ENCODE measurements around the gene ZNF334.

ZNF334 gene

DNA sequence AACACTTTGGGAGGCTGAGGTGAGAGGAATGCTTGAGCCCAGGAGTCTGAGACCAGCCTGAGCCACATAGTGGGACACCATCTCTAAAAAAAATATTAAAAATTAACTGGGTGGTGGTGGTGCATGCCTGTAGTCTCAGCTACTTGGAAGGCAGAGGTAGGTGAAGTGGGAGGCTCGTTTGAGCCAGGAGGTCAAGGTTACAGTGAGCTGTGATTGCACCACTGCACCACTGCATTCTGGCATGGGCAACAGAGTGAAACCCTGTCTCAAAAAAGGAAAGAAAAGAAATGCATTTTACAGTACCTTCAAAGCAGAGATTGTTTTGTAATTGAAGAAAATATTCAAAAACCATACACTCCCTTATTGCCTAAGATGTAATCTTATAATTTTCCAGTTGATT is 30.6 kb upstream of the ZNF334 start:
- H3K9me3 ChIP-seq (ENCODE audit: control insufficient read depth, low read length) = no peaks in the 10 kb centered on the region
- no peaks in the 10 kb centered on the region for H3K36me3 ChIP-seq (ENCODE audit: control insufficient read depth, insufficient read depth, low read length)
- no peaks in the 10 kb centered on the region for H3K4me1 ChIP-seq (ENCODE audit: control insufficient read depth, insufficient read depth, low read length)
- H3K4me3 ChIP-seq (ENCODE audit: low read length) = no peak overlapping the region
- H3K9ac ChIP-seq (ENCODE audit: low read length) = no peak overlapping the region
- peaks cover 6% of the 10 kb centered on the region for H3K27me3 ChIP-seq (ENCODE audit: control insufficient read depth, insufficient read depth, low read length)

DNA sequence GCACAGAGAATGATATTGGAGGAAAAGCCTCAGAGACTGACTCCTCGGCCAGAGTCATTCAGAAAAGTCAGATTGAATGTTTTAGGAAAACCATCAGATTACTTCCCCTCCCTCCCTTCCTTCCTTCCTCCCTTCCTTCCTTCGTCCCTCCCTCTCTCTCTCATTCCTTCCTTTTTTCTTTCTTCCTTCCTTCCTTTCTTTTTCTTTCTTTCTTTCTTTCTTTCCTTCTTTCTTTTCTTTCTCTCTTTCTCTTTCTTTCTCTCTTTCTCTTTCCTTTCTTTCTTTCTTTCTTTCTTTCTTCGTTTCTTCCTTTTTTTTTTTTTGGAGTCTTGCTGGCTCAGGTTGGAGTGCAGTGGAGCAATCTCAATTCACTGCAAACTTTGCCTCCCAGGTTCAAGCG is 29.7 kb upstream of the ZNF334 start:
- H3K9ac ChIP-seq (ENCODE audit: low read length) = no peak overlapping the region

DNA sequence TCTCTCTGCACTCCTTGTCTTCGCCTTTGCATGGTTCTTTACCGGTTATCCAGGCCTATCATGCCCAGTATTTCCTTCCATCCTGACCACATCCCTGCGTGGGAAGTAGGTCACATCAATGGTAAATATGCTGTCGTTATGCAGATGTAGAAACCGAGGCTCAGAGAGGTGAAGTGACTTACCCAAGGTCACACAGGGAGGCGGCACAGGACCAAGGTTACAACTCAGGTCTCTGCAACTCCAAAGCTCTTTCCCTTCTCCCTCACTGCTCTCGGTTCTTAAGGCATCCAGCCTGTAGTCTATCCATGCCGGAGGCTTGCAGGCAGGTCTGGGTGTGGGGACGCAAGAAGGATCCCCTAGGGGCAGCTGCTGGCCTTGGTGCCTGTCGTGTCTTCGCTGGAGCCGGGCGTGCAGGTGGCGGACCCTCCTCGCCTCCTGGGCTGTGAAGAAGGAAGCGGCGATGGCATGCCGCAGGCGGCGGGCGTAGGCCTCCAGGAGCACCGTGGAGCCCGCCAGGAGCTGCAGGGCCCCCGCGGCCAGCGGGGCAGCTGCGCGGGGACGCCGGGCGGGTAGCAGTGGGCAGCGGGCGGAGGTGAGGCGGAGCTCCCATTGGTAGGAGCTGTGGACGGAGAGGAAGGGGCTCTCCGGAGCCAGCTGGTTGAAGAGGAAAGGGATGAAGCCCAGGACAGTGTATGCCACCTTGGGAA is 28.0 kb upstream of the ZNF334 start:
- Histone ChIP-seq H3K4me3 (ENCODE audit: low read length) (no peak overlapping the region), H3K36me3 (ENCODE audit: control insufficient read depth, insufficient read depth, low read length) (no peaks in the 10 kb centered on the region), H3K27me3 (ENCODE audit: control insufficient read depth, insufficient read depth, low read length) (peaks cover 4% of the 10 kb centered on the region), H3K9ac (ENCODE audit: low read length) (no peak overlapping the region), H3K4me1 (ENCODE audit: control insufficient read depth, insufficient read depth, low read length) (no peaks in the 10 kb centered on the region), H3K9me3 (ENCODE audit: control insufficient read depth, low read length) (no peaks in the 10 kb centered on the region)

More for the DNA sequence above, 29.7 kb upstream of the ZNF334 start:
- Histone ChIP-seq H3K36me3 (ENCODE audit: control insufficient read depth, insufficient read depth, low read length) (no peaks in the 10 kb centered on the region), H3K4me1 (ENCODE audit: control insufficient read depth, insufficient read depth, low read length) (no peaks in the 10 kb centered on the region), H3K9me3 (ENCODE audit: control insufficient read depth, low read length) (no peaks in the 10 kb centered on the region), H3K27me3 (ENCODE audit: control insufficient read depth, insufficient read depth, low read length) (peaks cover 10% of the 10 kb centered on the region), H3K4me3 (ENCODE audit: low read length) (no peak overlapping the region)

DNA sequence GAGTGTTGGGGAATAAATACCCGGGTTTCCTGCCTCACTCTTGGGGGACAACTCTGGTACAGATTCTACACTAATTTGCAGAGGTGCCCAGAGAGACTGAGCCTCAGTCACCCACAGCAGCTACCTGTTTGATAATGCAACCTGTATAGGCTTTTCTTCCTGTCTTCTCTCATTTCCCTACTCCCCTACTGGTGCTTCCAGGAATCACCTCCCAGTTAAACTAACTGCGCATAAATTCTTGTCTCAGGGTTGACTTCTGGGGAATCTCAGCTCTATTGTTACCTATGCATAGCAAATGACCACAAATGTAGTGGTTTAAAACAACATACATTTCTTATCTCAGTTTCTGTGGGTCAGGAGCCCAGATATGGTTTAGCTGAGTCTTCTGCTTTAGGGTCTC is 25.8 kb upstream of the ZNF334 start:
- no peaks in the 10 kb centered on the region for H3K9me3 ChIP-seq (ENCODE audit: control insufficient read depth, low read length)
- no peak overlapping the region for H3K9ac ChIP-seq (ENCODE audit: low read length)
- no peaks in the 10 kb centered on the region for H3K36me3 ChIP-seq (ENCODE audit: control insufficient read depth, insufficient read depth, low read length)
- H3K4me1 ChIP-seq (ENCODE audit: control insufficient read depth, insufficient read depth, low read length) = no peaks in the 10 kb centered on the region
- no peak overlapping the region for H3K4me3 ChIP-seq (ENCODE audit: low read length)
- peaks cover 4% of the 10 kb centered on the region for H3K27me3 ChIP-seq (ENCODE audit: control insufficient read depth, insufficient read depth, low read length)

DNA sequence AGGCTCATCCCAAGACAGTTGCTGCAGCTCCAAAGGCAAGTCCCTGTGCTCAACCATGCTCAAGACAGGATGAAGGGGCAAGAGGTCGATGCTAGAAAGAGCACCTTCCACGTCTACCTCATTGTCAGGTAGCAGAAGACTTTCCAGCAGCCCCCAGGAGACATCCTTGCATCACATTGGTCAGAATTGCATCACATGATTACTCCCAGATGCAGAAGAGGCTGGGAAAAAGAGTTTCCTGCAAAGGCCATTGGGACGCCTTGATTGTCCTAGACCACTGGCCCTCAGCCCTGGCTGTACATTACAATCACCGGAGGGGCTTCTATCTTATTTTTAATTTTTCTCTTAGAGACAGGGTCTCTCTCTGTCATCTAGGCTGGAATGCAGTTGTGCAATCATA is 17.3 kb upstream of the ZNF334 start:
- Histone ChIP-seq H3K4me3 (ENCODE audit: low read length) (no peak overlapping the region), H3K9ac (ENCODE audit: low read length) (no peak overlapping the region), H3K27me3 (ENCODE audit: control insufficient read depth, insufficient read depth, low read length) (peaks cover 5% of the 10 kb centered on the region), H3K36me3 (ENCODE audit: control insufficient read depth, insufficient read depth, low read length) (no peaks in the 10 kb centered on the region), H3K4me1 (ENCODE audit: control insufficient read depth, insufficient read depth, low read length) (no peaks in the 10 kb centered on the region), H3K9me3 (ENCODE audit: control insufficient read depth, low read length) (no peaks in the 10 kb centered on the region)

DNA sequence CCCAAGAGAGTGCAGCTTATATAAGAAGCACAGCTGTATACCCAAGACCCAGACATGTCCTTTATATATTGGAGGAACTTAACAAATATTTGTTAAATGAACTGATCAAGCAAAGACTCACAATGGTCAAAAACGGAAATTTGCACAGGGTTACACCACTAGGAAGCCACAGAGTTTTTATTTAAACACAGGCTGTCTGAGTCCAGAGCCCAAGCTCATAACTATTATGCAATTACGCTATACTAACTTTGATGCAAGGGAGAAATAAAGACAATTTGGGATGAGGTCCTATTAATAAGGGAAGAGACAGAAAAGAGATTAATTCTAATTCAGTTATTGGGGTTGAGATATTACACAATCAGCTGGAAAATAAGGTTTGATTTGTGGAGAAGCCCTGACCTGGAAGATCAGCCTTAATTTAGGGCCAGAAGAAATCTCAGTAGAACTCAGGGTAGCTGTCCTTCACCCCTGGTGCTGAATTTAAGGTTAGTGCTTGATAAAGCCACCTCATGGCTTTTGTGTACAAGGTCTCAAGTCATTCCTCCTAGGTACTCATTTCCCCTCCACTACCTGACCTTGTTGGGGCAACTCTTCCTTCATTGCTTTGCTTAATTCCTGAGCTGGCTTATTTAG is 10.5 kb upstream of the ZNF334 start:
- Histone ChIP-seq H3K36me3 (ENCODE audit: control insufficient read depth, insufficient read depth, low read length) (no peaks in the 10 kb centered on the region), H3K4me1 (ENCODE audit: control insufficient read depth, insufficient read depth, low read length) (no peaks in the 10 kb centered on the region), H3K9ac (ENCODE audit: low read length) (no peak overlapping the region), H3K4me3 (ENCODE audit: low read length) (no peak overlapping the region), H3K27me3 (ENCODE audit: control insufficient read depth, insufficient read depth, low read length) (peaks cover under 1% of the 10 kb centered on the region), H3K9me3 (ENCODE audit: control insufficient read depth, low read length) (no peaks in the 10 kb centered on the region)

DNA sequence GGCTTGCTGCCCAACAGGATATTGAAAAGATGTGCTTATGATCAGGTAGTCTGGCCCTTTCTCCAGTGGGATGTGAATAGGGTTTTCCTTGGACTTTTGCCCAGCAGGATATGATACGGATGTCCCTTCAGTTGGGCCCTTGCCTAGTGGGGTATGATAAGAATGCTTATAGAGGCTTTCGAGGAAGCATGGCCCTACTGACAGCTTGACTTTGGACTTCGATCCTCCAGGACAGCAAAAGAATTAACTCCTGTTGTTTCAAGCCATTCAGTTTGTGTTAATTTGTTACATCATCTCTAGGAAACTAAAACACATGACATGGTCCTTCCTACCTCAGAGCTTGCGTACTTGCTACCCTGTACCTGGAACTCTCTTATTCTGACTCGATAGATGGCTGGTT is 9.7 kb upstream of the ZNF334 start:
- no peaks in the 10 kb centered on the region for H3K9me3 ChIP-seq (ENCODE audit: control insufficient read depth, low read length)
- no peaks in the 10 kb centered on the region for H3K27me3 ChIP-seq (ENCODE audit: control insufficient read depth, insufficient read depth, low read length)
- no peak overlapping the region for H3K9ac ChIP-seq (ENCODE audit: low read length)
- H3K36me3 ChIP-seq (ENCODE audit: control insufficient read depth, insufficient read depth, low read length) = no peaks in the 10 kb centered on the region
- H3K4me3 ChIP-seq (ENCODE audit: low read length) = no peak overlapping the region
- H3K4me1 ChIP-seq (ENCODE audit: control insufficient read depth, insufficient read depth, low read length) = no peaks in the 10 kb centered on the region

DNA sequence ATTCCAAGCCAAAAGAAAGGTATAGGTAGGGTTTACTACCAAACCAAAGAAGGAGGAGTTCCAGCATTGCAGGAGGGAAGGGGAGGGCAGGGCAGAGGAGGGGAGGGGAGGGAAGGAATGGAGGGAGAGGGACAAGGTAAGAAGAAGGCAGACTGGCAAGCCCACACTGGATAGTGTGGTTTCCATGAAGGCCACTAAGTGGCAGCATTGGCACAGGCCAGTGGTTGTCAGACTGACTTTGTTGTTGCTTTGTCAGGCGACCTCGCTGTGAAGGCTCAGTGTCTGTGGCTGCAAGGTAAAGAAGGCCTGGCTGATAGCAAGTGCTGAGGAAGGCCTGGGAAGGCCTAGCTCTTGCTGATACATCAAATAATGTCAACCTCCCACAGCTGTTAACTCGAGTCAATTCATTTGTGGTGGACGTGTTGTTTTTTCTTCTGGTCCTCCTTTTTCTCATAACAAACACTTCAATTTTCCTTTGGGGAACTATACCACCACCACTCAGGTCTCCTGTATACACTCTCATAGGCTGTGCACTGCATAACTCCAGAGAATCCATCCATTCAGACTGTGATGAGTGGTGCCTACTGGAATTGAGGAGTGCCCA is 7.7 kb upstream of the ZNF334 start:
- Histone ChIP-seq H3K4me3 (ENCODE audit: low read length) (no peak overlapping the region), H3K4me1 (ENCODE audit: control insufficient read depth, insufficient read depth, low read length) (no peaks in the 10 kb centered on the region), H3K9me3 (ENCODE audit: control insufficient read depth, low read length) (no peaks in the 10 kb centered on the region), H3K9ac (ENCODE audit: low read length) (no peak overlapping the region), H3K36me3 (ENCODE audit: control insufficient read depth, insufficient read depth, low read length) (no peaks in the 10 kb centered on the region), H3K27me3 (ENCODE audit: control insufficient read depth, insufficient read depth, low read length) (no peaks in the 10 kb centered on the region)

DNA sequence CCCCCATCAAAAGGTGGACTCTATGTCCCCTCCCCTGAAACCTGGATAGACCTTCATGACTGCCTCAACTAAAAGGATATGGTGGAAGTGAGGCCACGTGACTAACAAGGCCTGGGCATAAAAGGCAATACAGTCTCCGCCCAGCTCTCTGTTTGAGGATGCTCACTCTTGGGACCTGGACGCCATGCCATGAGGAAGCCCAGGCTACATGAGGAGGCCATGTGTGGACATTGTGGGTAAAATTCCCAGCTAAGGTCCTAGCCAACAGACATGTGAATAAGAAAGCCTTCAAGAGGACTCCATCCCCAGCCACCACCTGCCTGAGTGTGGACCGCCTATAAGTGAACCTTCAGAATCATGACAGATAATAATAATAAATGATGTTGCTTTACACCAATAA is 7.2 kb upstream of the ZNF334 start:
- Histone ChIP-seq H3K4me1 (ENCODE audit: control insufficient read depth, insufficient read depth, low read length) (no peaks in the 10 kb centered on the region), H3K9me3 (ENCODE audit: control insufficient read depth, low read length) (no peaks in the 10 kb centered on the region), H3K4me3 (ENCODE audit: low read length) (no peak overlapping the region), H3K9ac (ENCODE audit: low read length) (no peak overlapping the region), H3K36me3 (ENCODE audit: control insufficient read depth, insufficient read depth, low read length) (no peaks in the 10 kb centered on the region), H3K27me3 (ENCODE audit: control insufficient read depth, insufficient read depth, low read length) (no peaks in the 10 kb centered on the region)

DNA sequence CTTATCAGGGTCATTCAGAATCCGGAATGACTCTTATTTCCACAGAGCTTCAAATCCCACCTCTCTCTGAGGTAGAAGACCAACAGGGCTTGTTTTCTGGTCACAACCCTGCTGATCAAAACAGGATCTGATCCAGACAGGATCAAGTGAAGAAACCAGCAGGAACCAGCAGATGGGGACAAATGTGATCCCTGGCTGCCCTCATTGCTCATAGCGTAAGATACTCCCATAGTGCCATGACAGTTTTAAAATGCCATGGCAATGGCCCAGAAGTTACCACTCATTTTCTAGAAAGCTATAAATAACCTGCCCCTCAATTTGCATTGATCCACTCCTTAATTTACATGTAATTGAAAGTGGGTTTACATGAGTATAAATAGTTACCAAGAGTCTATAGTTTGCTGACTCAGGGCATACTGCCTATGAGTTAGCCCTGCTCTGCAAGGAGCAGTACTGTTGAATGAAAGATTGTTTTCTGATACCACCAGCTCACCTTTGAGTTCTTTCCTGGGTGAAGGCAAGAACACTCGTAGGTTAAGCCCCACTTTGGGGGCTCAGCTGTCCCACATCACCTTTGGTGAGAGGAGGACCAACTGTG is 6.2 kb upstream of the ZNF334 start:
- no peaks in the 10 kb centered on the region for H3K9me3 ChIP-seq (ENCODE audit: control insufficient read depth, low read length)
- no peaks in the 10 kb centered on the region for H3K4me1 ChIP-seq (ENCODE audit: control insufficient read depth, insufficient read depth, low read length)
- H3K4me3 ChIP-seq (ENCODE audit: low read length) = no peak overlapping the region
- no peaks in the 10 kb centered on the region for H3K36me3 ChIP-seq (ENCODE audit: control insufficient read depth, insufficient read depth, low read length)
- no peak overlapping the region for H3K9ac ChIP-seq (ENCODE audit: low read length)
- H3K27me3 ChIP-seq (ENCODE audit: control insufficient read depth, insufficient read depth, low read length) = no peaks in the 10 kb centered on the region

DNA sequence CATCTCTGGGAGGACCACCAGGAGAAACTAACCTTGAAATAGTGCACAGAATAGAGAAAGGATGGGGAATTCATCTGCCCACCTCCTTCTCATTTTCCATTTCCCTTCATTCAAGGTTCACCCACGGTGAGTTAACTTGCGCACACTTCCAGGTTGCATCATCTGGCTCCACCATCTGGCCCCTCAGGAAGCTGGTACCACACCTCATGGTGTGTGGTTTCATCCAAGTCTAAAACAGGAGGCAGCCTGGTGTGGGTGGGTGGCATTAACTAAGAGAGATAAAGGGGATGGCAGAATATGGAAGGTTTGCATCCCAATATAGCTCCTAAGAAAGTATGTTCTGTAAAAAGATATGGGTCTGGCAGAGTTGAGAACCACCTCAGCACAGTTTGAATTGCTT is 3.8 kb downstream of the ZNF334 start:
- no peaks in the 10 kb centered on the region for H3K36me3 ChIP-seq (ENCODE audit: control insufficient read depth, insufficient read depth, low read length)
- H3K9me3 ChIP-seq (ENCODE audit: control insufficient read depth, low read length) = no peaks in the 10 kb centered on the region
- peaks cover 4% of the 10 kb centered on the region for H3K4me1 ChIP-seq (ENCODE audit: control insufficient read depth, insufficient read depth, low read length)
- no peak overlapping the region for H3K9ac ChIP-seq (ENCODE audit: low read length)
- no peaks in the 10 kb centered on the region for H3K27me3 ChIP-seq (ENCODE audit: control insufficient read depth, insufficient read depth, low read length)
- H3K4me3 ChIP-seq (ENCODE audit: low read length) = no peak overlapping the region

DNA sequence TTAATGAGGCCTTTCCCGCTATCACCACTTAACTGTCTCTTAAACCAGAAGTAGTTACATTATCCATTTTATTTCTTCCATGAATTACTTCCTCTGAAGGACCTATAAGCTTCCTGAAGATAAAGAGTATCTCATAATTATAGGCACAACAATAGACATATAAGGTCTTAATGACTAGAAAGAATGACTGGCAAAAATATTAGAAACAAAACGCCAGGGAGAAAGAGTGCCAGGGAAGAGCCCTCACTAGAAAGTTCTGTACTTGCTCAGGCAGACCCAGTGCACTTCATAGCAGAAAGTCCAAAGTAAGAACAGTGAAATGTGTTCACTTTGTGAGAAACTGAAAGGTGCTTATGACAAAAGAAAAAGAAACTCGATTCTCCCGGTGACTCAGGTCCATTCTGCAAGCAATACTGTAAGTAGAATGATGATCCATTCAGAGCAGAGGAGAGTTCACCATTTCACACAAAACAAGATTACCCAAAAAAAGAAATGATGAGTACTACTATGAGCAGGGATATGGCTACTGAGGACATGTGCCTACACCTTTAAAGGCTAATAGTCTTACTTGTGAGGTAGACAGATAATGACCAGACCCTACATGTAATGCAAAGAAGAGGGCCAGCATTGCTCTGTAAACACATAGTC is 5.5 kb downstream of the ZNF334 start:
- Histone ChIP-seq H3K9ac (ENCODE audit: low read length) (no peak overlapping the region), H3K27me3 (ENCODE audit: control insufficient read depth, insufficient read depth, low read length) (no peaks in the 10 kb centered on the region), H3K9me3 (ENCODE audit: control insufficient read depth, low read length) (peaks cover 8% of the 10 kb centered on the region), H3K36me3 (ENCODE audit: control insufficient read depth, insufficient read depth, low read length) (no peaks in the 10 kb centered on the region), H3K4me3 (ENCODE audit: low read length) (no peak overlapping the region), H3K4me1 (ENCODE audit: control insufficient read depth, insufficient read depth, low read length) (peaks cover 3% of the 10 kb centered on the region)

All from mucosa of stomach (tissue), 1 donor.